Endothelial cell of umbilical vein (primary cell): ENCODE results near the gene TAS1R1. TPM values are rescaled to one million over a fixed set of nuclear protein-coding genes. Genes with fewer than 3 reads are reported as not detected.

ENCODE experiments used
- BruUV-seq: library from RNA; stranded (reverse); fragments of 400-500 nt; replicated peaks from 2 replicates; lab custom pipeline; 2021; lab: Mats Ljungman, UMichigan
- CTCF ChIA-PET: fragments of 300-600, 350-600 bp; sonication (Branson Sonifier 250); formaldehyde crosslinking; loops from one replicate; lab custom pipeline; 2021; ENCODE audit warnings: antibody characterized with exemption, inconsistent platforms; lab: Charles Lee
- POLR2A ChIA-PET: fragments of 300-600, 350-600 bp; sonication (Branson Sonifier 250); formaldehyde crosslinking; loops from one replicate; lab custom pipeline; 2021; ENCODE audit warnings: antibody characterized with exemption, inconsistent platforms; lab: Charles Lee
- DNase-seq: peaks from one replicate; pipeline ENCODE4 v3.0.0-alpha.2; 2011; ENCODE audit warnings: low read depth, low spot score
- FAIRE-seq: peaks from 2 replicates; lab custom pipeline; 2011; peaks lifted over from hg19 to GRCh38; lab: Jason Lieb, UNC
- H2AFZ ChIP-seq: 2 replicates; pipeline ENCODE4 v1.6.0; 2012; ENCODE audit warnings: low read depth, low read length, control low read depth, inconsistent platforms
- H3K27ac ChIP-seq: 2 replicates; pipeline ENCODE4 v1.5.1; 2011; ENCODE audit warnings: low read depth, mild to moderate bottlenecking, control low read depth, low read length, moderate library complexity; ENCODE audit not compliant: insufficient read depth
- H3K27me3 ChIP-seq, 2 experiments: 2 replicates each; pipeline versions ENCODE4 v1.6.0 to v1.6.1; 2011; ENCODE audit warnings: low read length in 2 of 2, mixed read lengths in 1 of 2; ENCODE audit not compliant: control insufficient read depth in 2 of 2, insufficient read depth in 2 of 2
- H3K36me3 ChIP-seq, 2 experiments: 2 replicates in 1 of 2; 3 replicates in 1 of 2; pipeline ENCODE4 v1.5.1; 2011; ENCODE audit warnings: low read length in 2 of 2, mild to moderate bottlenecking in 1 of 2, moderate library complexity in 1 of 2; ENCODE audit not compliant: control insufficient read depth in 2 of 2, insufficient read depth in 2 of 2; ENCODE audit errors: extremely low read depth in 1 of 2
- H3K4me1 ChIP-seq: 3 replicates; pipeline ENCODE4 v1.5.1; 2011; ENCODE audit warnings: mild to moderate bottlenecking, low read length; ENCODE audit not compliant: control insufficient read depth, insufficient read depth; ENCODE audit errors: extremely low read depth
- H3K4me2 ChIP-seq: 2 replicates; pipeline ENCODE4 v1.6.1; 2011; ENCODE audit warnings: low read length, control low read depth, mixed read lengths; ENCODE audit not compliant: insufficient read depth
- H3K4me3 ChIP-seq, 3 experiments: fragments of 200-600 bp in 1 of 3; sonication (generic), shearing (Covaris generic) in 1 of 3; replicated peaks in 1 of 3; 2 replicates each; pipeline ENCODE4 v1.5.1; 2011 to 2016; ENCODE audit warnings: control low read depth in 3 of 3, low read length in 3 of 3, mild to moderate bottlenecking in 2 of 3, inconsistent platforms in 1 of 3, low read depth in 1 of 3, moderate library complexity in 1 of 3; ENCODE audit not compliant: insufficient read depth in 1 of 3
- H3K79me2 ChIP-seq: 2 replicates; pipeline ENCODE4 v1.6.0; 2012; ENCODE audit warnings: low read length, inconsistent platforms; ENCODE audit not compliant: control insufficient read depth, insufficient read depth
- H3K9ac ChIP-seq: replicated peaks from 2 replicates; pipeline ENCODE3; 2011; ENCODE audit warnings: low read length, control low read depth; ENCODE audit not compliant: insufficient read depth; ENCODE audit errors: extremely low read depth
- H3K9me1 ChIP-seq: replicated peaks from 3 replicates; pipeline ENCODE4 v1.6.0; 2011; ENCODE audit warnings: mild to moderate bottlenecking, low read length; ENCODE audit not compliant: control insufficient read depth, insufficient read depth; ENCODE audit errors: extremely low read depth
- H3K9me3 ChIP-seq: replicated peaks from 2 replicates; pipeline ENCODE4 v1.5.1; 2012; ENCODE audit warnings: low read length, inconsistent platforms; ENCODE audit not compliant: control insufficient read depth, insufficient read depth
- H4K20me1 ChIP-seq: replicated peaks from 2 replicates; pipeline ENCODE3; 2011; ENCODE audit warnings: mild to moderate bottlenecking, low read length; ENCODE audit not compliant: control insufficient read depth, insufficient read depth; ENCODE audit errors: extremely low read depth
- EZH2 ChIP-seq: IDR thresholded peaks from 2 replicates; pipeline ENCODE4 v1.6.1; 2012; ENCODE audit warnings: borderline replicate concordance, low read depth, mild to moderate bottlenecking, moderate library complexity, low read length, inconsistent platforms; ENCODE audit not compliant: severe bottlenecking
- FOS ChIP-seq: IDR thresholded peaks from 2 replicates; pipeline ENCODE4 v1.6.1; 2011; ENCODE audit warnings: mild to moderate bottlenecking, low read length, moderate library complexity, borderline replicate concordance; ENCODE audit not compliant: insufficient read depth
- GATA2 ChIP-seq: IDR thresholded peaks from 2 replicates; pipeline ENCODE4 v1.7.0; 2011; ENCODE audit warnings: low read depth, mild to moderate bottlenecking, moderate library complexity, mixed read lengths, low read length; ENCODE audit not compliant: insufficient read length, insufficient read depth
- JUN ChIP-seq: IDR thresholded peaks from 2 replicates; pipeline ENCODE4 v1.6.1; 2011; ENCODE audit warnings: borderline replicate concordance, low read depth; ENCODE audit not compliant: insufficient read length, insufficient read depth
- MYC ChIP-seq: IDR thresholded peaks from one replicate; pipeline ENCODE4 v1.6.1; 2011; ENCODE audit warnings: mild to moderate bottlenecking, low read depth, low read length
- POLR2A ChIP-seq: IDR thresholded peaks from 2 replicates; pipeline ENCODE4 v1.6.1; 2012; ENCODE audit warnings: low read depth, mild to moderate bottlenecking, control low read depth, low read length
- POLR2AphosphoS5 ChIP-seq: IDR thresholded peaks from 2 replicates; pipeline ENCODE4 v1.6.1; 2012; ENCODE audit warnings: low read depth, mild to moderate bottlenecking, control low read depth, low read length, moderate library complexity; ENCODE audit not compliant: insufficient read depth
- dilution Hi-C: fragments of 300-500 bp; cut with MboI; formaldehyde crosslinking; loops from one replicate; pipeline ENCODE4 v1.15.0; 2019; ENCODE audit warnings: low sequenced_read_pairs; ENCODE audit not compliant: extremely low pct_ligation_motif_present
- intact Hi-C: fragments of 100-400 bp; cut with micrococcal nuclease; formaldehyde crosslinking; loops from one replicate; pipeline ENCODE4 v1.10.0; 2022
- polyA plus RNA-seq, 4 experiments: library from polyadenylated mRNA; depleted of rRNA in 3 of 4; stranded (reverse) in 3 of 4; unstranded in 1 of 4; fragments of >200 nt; gene quantifications; 2 replicates each; pipeline versions ENCODE4 v1.2.1 to v1.2.3, GENCODE V29; 2011 to 2012; ENCODE audit warnings: missing spikeins in 1 of 4
- total RNA-seq: library from RNA; stranded (reverse); gene quantifications from 2 replicates; pipeline ENCODE4 v1.2.3, GENCODE V29; 2021
- TF ChIP-seq, protein P1 (sequence below), 2 donors: IDR thresholded peaks; 1 replicate in 1 of 2; 2 replicates in 1 of 2; pipeline ENCODE4 v1.5.1; 2011; ENCODE audit warnings: low read length in 2 of 2, mild to moderate bottlenecking in 2 of 2, moderate library complexity in 2 of 2, control low read depth in 1 of 2, inconsistent platforms in 1 of 2, low read depth in 1 of 2; ENCODE audit not compliant: insufficient read depth in 1 of 2; ENCODE audit errors: extremely low read depth in 1 of 2
- TF ChIP-seq, protein P2 (sequence below): IDR thresholded peaks from 2 replicates; pipeline ENCODE4 v1.6.1; 2011; ENCODE audit not compliant: insufficient read depth, insufficient read length

TAS1R1 gene
- total and polyA plus RNA-seq, 2 donors (not counting 3 experiments of a cell fraction or from before 2014, with no cell fraction given): not detected

GRCh38 chr1:6509919-6510291 lies 45.2 kb upstream of the TAS1R1 start:
- intact Hi-C loops: no loop called here
- dilution Hi-C loops: no loop called here
- POLR2A ChIA-PET: no interaction called here
- Histone ChIP-seq H3K27me3 (no peaks in the 10 kb centered on the region), H3K79me2 (no peaks in the 10 kb centered on the region), H3K4me1 (no peaks in the 10 kb centered on the region), H3K27ac (no peak overlapping the region), H3K9me3 (no peaks in the 10 kb centered on the region), H3K4me3 (no peak overlapping the region), H4K20me1 (no peaks in the 10 kb centered on the region), H3K4me2 (no peak overlapping the region), H3K9ac (no peak overlapping the region), H2AFZ (no peak overlapping the region), H3K9me1 (no peaks in the 10 kb centered on the region), H3K36me3 (no peaks in the 10 kb centered on the region)
- no peak for DNase-seq
- TF ChIP-seq EZH2 (no peak), POLR2A (no peak), POLR2AphosphoS5 (no peak)
- TF ChIP-seq, protein P1, sequence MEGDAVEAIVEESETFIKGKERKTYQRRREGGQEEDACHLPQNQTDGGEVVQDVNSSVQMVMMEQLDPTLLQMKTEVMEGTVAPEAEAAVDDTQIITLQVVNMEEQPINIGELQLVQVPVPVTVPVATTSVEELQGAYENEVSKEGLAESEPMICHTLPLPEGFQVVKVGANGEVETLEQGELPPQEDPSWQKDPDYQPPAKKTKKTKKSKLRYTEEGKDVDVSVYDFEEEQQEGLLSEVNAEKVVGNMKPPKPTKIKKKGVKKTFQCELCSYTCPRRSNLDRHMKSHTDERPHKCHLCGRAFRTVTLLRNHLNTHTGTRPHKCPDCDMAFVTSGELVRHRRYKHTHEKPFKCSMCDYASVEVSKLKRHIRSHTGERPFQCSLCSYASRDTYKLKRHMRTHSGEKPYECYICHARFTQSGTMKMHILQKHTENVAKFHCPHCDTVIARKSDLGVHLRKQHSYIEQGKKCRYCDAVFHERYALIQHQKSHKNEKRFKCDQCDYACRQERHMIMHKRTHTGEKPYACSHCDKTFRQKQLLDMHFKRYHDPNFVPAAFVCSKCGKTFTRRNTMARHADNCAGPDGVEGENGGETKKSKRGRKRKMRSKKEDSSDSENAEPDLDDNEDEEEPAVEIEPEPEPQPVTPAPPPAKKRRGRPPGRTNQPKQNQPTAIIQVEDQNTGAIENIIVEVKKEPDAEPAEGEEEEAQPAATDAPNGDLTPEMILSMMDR (IDR thresholded peaks at IDR 0.05; ENCODE audit: extremely low read depth in 1 of 2, insufficient read depth in 1 of 2, low read depth in 1 of 2, low read length in 2 of 2): no peak
- TF ChIP-seq, protein P2, sequence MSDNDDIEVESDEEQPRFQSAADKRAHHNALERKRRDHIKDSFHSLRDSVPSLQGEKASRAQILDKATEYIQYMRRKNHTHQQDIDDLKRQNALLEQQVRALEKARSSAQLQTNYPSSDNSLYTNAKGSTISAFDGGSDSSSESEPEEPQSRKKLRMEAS: no peak
- FAIRE-seq: no peak
- no TSS peak for BruUV-seq
- CTCF ChIA-PET: interaction anchor here (1.0 to 1.2 kb wide), 2 partner anchors 19 to 137 kb away, joined by 3 to 4 read pairs; no protein-coding TSS in a partner anchor

DNA sequence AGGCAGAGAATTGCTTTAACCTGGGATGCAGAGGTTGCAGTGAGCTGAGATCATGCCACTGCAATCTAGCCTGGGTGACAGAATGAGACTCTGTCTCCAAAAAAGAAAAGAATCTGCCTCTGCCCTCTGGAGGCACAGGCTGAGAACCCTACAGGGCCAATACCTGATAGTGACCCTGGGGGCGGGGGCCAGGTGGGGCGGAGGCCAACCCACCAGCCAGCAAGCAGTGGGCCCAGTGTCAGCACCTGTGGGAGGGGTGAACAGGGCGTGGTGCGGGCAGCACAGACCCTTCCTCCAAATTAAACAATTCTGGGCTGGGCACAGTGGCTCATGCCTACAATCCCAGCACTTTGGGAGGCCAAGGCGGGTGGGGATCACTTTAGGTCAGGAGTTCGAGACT lies 44.6 kb upstream of the TAS1R1 start:
- DNase-seq: no peak
- Histone ChIP-seq H3K4me3 (no peak overlapping the region), H3K4me2 (no peak overlapping the region), H3K9ac (no peak overlapping the region), H3K27me3 (no peaks in the 10 kb centered on the region), H3K36me3 (no peaks in the 10 kb centered on the region), H4K20me1 (no peaks in the 10 kb centered on the region), H3K27ac (no peak overlapping the region), H3K4me1 (no peaks in the 10 kb centered on the region), H2AFZ (no peak overlapping the region), H3K79me2 (no peaks in the 10 kb centered on the region), H3K9me1 (no peaks in the 10 kb centered on the region), H3K9me3 (no peaks in the 10 kb centered on the region)
- dilution Hi-C loops (no loop called here), intact Hi-C loops (no loop called here)
- ChIA-PET CTCF (interaction anchor here (1.2 kb wide), 1 partner anchor 20 kb away, joined by 4 read pairs; no protein-coding TSS in a partner anchor), POLR2A (no interaction called here)
- no peak for TF ChIP-seq POLR2AphosphoS5
- TF ChIP-seq EZH2: no peak
- TF ChIP-seq, protein P2: no peak
- TF ChIP-seq, protein P1 (IDR thresholded peaks at IDR 0.05; ENCODE audit: extremely low read depth in 1 of 2, insufficient read depth in 1 of 2, low read depth in 1 of 2, low read length in 2 of 2): no peak
- TF ChIP-seq POLR2A: no peak
- no peak for TF ChIP-seq MYC
- TF ChIP-seq GATA2: no peak
- TF ChIP-seq FOS: no peak
- TF ChIP-seq JUN: no peak
- no TSS peak for BruUV-seq
- no peak for FAIRE-seq
